ENCODE results near the gene OXSR1.
"Not testable (repeated sequence)": the region's sequence is repeated elsewhere in the genome, so short reads cannot be mapped to it uniquely, and the experiment has no call there.

OXSR1 gene

DNA sequence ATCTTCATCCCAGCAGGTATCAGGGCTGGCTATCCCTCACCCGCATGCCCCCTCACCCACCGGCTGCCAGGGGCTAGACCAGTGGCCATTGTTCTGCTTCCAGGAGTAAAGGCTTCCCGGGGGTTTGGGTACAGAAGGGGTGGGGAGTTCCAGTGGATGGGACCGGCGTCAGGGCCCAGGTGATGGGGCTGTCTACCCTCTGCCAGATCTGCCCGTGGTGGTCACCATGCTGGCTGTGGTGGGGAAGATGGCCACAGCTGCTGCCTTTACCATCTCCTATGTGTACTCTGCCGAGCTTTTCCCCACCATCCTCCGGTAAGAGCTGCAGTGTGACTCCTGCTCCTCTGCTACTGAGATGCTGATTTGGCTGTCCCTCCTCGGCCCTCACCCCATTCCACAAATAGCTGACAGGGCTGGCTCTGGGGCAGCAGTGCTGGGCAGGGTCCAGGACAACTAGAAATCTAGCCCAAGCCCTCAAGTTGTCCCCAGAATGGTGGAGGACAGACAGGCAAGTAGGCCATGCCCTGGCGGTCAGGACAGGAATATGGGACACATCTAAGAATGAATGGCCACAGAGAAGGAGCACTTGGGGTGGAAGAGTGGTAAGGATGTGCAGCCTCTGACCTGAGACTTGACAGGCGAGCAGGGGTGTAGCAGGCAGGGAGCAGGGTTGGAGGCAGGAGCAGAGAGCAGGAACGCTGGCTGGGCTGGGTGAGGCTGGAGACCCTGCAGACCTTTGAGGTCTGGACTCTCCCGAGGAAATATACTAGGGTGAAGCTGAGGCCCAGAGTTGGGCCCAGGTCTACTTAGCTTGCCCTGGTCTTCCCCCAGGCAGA, 111.0 kb downstream of the OXSR1 start:
- DNase-seq, result no peak

DNA sequence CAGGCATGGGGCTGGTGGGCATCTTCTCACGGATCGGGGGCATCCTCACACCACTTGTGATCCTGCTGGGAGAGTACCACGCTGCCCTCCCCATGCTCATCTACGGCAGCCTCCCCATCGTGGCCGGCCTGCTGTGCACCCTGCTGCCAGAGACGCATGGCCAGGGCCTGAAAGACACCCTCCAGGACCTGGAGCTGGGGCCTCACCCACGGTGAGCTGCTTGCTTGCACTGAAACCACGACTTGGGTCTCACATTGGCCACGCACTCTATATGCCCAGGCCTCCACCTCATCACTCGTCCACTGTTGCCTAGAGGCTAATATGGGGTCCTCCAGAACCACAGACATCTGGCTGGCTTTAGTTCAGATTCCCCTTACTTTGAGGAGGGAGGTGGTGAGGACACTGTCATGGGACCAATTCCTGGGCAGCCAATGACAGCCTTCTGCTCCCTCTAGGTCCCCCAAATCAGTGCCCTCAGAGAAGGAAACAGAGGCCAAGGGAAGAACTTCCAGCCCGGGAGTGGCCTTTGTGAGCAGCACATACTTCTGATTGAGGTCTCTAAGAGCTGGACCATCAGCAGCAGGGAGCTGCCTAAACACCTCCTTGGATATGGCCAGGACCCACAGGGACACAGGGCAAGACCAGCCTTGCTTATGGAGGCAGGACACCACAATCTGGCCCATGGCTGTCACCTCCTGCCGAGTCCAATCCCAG, 111.7 kb downstream of the OXSR1 start:
- no peak for DNase-seq

DNA sequence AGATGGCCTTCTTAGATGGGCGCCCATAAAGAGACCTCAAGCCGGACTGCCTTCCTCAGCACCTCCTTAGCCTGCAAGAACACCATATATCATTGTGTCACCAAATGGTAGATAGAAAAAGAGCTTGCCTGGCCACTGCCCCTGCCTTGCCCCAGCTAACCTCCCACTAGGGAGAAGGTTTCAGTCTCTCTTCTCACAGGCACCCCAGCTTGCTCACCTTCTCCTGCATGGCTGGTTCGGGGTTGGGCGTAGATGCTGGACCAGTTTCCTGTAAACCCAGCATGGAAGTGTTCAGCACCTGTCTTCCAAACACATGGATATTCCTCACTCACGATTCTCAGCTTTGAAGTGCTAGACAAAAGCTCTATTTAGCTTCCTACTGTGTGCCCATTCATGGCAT, 113.5 kb downstream of the OXSR1 start:
- no peak for DNase-seq

DNA sequence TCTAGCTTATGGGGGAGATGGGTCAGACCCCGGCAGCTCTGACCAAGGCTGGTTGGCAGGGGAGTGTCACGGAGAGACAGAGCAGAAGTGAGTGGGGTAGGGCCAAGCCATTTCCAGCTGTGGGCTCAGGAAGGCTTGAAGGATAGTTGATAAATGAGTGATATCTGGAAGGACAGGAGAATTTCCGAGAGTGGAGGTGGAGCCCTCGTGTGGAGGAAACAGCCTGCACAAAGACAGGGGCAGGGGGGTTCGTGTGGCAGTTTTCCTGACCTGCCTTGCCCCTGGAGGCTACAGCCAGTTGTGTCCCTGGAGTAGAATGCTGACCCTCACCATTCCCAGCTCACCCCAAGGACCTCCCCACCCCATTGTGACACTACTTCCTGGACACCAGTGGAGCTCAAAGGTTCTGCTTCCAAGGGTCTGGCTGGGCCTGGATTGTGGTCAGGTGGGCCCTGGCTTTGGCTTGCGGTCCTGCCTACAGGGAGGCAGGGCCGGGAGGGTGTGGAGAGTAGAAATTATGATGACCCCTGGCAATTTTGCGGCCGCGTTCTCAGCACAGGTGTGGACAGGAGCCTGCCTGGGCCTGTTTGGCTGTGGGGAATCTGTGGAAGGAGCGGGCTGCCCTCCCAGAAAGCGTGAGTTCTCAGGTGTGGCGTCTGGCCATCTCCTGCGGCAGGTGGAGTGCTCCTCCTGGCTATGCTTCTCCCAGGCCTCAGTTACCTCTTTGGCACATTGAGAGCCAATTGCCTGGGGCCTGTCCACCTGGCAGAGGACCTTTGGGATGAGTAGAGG, 116.8 kb downstream of the OXSR1 start, which contains the start of gene SLC22A14:
TSS of gene SLC22A14 (plus strand) at position 400 of the 792 bp plus-strand sequence. CDS start 23,733 bp downstream, outside the sequence.
- DNase-seq, result no peak

- DNase-seq, result no peak
Measured at GRCh38 chr3:38283810-38284755, 118.7 kb downstream of the OXSR1 start.

DNA sequence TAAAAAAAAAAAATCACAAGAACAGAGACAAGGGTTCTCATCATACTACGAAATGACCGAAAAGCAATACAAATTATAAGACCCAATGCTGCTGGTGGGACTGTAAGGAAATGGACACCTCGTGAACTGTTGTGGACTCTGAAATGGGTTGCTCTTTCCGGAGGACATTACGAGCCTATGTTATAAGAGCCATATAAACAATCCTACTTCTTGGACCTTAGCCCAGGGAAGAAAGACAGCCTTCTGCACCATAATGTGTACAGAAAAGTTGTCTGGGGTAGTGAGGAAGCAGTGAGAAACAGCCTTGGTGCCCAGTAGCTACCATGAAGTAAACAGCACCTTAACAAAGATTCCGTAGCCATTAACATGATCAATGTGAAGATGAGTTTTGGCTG, 119.4 kb downstream of the OXSR1 start:
- DNase-seq, result no peak

- not testable (repeated sequence) for DNase-seq
Measured at GRCh38 chr3:38289286-38290217, 124.2 kb downstream of the OXSR1 start.

- DNase-seq, result not testable (repeated sequence)
Measured at GRCh38 chr3:38297053-38297452, 131.7 kb downstream of the OXSR1 start.

- DNase-seq, result no peak
Measured at GRCh38 chr3:38297537-38297936, 132.2 kb downstream of the OXSR1 start.

DNA sequence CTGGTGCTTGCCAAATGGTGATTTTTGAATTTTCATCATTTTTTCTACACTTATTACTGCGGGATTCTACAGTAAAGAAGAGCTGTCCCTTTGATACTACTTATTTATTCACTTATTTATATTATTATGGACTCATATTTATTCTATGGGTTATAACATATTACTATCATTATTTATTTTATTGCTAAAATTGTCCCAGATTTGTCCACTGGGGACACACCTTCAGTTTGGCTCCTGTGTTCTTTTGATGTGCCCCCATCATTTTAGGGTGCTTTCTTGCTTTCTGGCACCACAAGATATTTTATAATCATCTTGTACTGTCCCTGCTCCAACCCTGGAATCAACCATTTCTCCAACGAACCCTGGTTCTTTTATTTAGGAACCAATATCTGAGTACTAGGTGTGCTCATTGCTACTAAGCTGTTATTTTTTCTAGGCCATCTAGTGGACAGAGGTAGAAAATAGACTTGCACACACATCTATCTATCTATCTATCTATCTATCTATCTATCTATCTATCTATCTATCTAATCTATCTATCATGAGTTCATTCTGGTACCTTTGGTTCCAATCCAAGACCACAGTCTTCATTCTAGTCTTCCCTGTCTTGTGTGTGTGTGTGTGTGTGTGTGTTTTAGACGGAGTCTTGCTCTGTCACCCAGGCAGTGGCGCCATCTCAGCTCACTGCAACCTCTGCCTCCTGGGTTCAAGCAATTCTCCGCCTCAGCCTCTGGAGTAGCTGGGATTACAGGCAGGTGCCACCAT, 132.8 kb downstream of the OXSR1 start:
- no peak for DNase-seq
